Hematopoietic multipotent progenitor cell treated with erythropoietin and hydrocortisone succinate and interleukin-3 and kit ligand, for 6 days (in vitro differentiated cells): ENCODE measurements around the gene BDP1.
"Not testable (repeated sequence)": the region's sequence is repeated elsewhere in the genome, so short reads cannot be mapped to it uniquely, and the experiment has no call there.

ENCODE experiments used
- DNase-seq: peaks from one replicate; pipeline ENCODE4 v3.0.0-alpha.2; 2015

The BDP1 gene

DNA sequence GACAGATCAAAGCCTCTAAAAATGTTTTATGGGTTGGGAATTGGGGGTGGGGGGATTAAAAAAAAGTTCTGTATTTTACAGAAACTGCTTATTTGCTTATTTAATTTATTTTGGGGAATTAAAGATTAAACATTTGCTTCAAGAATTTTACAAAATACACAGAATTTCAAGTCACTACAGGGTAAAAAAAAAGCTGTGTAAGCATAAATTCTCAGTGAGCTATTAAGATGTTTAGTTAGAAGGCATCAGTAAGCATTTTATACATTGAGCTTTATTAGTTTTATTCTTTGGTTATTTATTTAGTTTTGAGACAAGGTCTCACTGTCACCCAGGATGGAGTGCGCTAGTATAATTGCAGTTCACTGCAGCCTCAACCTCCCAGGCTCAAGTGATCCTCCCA is 5.2 kb downstream of the BDP1 start:
- no peak for DNase-seq

DNA sequence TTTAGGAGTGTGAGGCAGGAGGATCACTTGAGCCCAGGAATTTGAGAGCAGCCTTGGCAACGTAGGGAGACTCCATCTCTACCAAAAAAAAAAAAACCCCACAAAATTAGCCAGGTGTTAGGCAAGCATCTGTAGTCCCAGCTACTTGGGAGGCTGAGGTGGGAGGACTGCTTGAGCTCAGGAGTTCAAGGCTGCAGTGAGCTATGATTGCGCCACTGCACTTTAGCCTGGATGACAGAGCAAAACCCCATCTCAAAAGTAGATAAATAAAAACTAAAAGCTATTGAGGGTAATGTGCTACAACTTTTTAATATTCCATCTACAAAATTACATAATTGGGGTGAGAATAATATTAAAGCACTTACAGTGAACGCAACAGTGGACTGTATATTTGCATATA is 5.9 kb downstream of the BDP1 start:
- DNase-seq = no peak

DNA sequence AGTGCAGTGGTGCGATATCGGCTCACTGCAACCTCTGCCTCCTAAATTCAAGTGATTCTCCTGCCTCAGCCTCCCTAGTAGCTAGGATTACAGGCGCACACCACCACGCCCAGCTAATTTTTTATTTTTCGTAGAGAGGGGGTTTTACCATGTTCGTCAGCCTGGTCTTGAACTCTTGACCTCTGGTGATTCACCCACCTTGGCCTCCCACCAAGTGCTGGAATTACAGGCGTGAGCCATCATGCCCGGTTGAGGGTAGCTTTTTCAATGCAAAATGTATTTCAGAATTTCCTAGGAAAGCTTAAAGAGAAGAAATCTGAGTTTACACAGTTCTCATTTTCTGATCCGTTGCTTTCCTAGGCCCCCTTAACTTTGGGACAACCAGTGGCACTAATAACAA is 15.7 kb downstream of the BDP1 start:
- DNase-seq = no peak

DNA sequence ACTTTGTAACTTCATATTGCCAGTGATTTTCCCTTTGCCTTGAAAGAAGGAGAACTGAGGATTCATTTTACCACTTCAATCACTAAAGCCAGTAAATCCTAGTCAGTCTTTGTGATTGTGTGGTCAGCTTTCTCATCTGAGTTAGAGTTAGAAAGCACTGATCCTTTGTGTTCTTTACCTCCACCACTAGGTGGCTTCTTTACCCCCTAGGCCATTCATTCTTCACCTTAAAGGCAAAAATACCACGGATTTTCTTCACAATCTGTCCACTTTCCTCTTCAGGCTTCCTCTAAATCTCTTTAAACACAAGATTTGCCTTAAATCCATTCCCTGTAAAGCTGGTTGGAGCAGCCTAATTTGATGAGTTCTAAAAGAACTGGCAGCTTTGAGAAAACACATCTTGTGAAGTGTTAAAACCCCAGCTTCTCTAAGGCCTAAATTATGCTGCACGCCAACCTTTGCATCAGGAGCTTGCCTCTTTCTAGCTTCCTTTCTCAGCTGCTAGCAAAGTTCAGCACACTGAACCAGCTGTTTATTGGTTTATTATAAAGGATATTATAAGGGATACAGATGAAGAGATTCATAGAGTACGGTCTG is 20.4 kb downstream of the BDP1 start:
- peak; percentile 57 for DNase-seq

DNA sequence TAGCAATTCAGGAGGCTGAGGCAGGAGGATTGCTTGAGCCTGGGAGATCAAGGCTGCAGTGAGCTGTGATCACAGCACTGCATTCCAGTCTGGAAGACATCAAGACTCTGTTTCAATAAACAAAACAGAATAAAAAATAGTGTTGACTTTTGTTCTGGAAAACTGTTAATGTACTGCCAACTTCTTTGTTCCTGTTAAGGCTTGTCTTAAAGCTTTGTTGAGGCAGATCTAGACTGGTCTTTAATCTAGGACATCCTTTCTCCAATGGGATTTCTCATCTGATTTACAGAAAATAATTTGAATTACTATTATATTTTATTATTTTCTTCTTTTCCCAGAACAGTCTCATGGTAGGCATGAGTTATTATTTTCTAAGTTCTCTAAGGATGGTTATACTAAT is 26.0 kb downstream of the BDP1 start:
- DNase-seq = no peak

DNA sequence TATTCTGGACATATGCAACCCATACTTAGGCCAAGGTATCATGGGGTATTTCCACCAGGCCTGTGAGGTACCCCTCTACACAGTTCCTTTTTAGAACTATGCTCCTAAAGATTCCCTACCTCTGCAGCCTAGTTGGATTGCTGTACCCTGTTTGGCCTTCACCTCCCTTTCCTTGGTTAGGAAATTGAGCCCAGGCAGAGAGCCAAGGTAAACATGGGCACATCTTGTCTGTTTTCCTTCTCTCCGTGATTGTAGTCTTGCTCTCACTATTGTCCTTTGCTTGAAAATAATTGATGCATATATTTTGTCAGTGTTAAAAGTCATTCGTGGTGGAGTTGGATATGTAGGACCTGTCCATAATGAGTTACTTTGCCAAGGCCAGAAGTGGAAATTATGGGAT is 26.7 kb downstream of the BDP1 start:
- DNase-seq = no peak

DNA sequence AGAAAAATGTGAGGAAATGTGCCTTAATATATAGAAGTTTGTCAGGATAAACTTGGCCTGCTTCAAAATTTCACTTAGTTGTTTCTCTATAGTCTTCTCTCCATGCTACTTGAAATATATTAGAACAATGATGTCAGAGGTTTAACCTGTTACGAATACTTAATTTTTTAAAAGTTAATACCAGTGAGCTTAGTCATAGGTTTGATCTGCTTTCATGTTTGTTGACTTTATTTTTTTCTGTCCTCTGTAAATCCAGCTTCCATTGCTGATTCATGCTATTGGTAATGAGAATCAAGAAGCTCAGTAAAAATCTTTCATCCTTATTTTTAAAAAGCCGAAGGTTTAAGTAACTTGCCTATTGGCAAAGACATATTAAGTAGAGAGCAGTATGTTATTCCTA is 27.9 kb downstream of the BDP1 start:
- no peak for DNase-seq

DNA sequence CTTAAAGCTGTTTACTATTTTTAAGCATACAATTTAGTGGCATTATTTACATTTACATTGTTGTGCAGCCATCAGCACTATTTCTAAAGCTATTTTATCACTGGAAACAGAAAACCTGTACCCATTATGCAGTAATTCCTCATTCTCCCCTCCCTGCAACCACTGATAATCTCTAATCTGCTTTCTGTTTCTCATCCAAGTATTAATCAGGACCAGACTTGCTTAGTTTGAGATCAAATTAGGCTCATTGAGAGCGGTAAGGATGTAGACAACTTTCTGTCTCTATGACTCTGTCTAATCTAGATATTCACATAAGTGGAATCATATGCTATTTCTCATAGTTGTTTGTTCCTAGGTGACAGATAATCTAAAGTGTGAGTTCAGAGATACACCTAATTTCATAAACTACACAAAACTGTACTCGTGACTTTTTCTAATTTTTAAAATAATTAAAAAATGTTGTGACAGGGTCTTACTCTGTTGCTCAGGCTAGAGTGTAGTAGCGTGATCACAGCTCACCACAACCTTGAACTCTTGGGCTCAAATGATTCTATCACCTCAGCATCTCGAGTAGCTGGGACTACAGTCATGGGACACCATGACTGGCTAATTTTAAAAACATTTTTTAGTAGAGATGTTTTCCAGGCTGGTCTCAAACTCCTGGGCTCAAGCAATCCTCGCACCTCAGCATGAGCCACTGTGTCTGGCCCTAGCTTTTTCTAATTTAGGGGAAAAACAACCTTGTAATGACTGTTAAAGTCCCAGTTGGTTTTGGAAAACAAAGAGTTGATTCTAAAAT is 37.6 kb downstream of the BDP1 start:
- DNase-seq = peak; percentile 3

DNA sequence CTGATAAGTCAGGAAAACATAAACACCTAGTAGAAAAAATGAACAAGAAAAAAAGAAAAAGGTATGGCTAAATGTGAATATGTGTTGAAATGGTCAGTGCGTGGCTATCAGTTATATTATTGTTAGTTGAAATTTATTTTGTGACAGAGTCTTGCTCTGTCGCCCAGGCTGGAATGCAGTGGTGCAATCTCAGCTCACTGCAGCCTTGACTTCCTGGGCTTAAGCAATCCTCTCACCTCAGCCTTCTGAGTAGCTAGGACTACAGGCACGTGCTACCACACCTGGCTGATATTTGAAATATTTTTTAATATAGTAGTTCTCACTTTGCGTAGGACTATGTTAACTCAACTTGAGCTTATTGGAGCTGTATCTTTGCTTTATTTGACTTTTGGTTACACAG is 38.8 kb downstream of the BDP1 start:
- DNase-seq = not testable (repeated sequence)

DNA sequence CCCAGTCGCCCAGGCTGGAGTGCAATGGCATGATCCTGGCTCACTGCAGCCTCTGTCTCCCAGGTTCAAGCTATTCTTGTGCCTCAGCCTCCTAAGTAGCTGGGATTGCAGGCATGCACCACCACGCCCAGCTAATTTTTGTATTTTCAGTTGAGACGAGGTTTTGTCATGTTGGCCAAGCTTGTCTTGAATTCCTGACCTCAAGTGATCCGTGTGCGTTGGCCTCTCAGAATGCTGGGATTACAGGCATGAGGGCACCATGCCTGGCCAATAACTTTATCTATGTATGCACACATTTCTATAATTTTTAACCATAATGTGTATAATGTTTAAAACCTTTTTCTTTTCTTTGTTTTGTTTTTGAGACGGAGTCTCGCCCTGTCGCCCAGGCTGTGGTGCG is 43.3 kb downstream of the BDP1 start:
- DNase-seq = not testable (repeated sequence)

DNA sequence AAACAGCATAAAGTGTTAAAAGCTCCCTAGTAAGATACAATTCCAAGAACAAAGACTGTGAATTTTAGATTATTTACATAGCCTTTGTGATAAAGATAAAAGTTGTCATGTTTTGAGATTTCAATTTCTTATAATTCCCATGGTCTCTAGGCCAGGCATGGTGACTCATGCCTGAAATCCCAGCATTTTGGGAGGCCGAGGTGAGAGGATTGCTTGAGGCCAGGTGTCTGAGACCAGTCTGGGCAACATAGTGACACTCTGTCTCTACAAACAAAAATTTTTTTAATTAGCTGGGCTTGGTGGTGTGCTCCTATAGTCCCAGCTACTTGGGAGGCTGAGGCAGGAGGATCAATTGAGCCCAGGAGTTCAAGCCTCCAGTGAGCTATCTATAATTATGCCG is 48.1 kb downstream of the BDP1 start:
- DNase-seq = no peak

DNA sequence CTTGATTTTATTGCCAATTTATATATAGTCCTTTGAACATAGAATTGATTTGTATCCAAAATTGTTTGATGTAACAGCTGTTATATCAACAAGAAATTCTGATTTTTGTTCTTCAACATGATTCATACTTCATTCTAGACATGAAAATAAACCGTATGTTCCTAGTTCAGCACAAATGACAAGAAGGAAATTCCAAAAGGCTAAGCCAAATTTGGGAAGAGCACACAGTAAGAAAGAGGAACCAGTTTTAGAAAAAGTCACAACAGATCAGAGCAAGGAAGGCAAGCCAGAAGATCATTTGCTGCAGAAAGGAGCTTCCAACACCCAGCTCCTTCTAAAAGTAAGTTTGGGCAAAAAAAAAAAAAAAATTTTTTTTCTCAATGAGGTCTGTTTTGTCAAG is 66.7 kb downstream of the BDP1 start:
- DNase-seq = no peak

DNA sequence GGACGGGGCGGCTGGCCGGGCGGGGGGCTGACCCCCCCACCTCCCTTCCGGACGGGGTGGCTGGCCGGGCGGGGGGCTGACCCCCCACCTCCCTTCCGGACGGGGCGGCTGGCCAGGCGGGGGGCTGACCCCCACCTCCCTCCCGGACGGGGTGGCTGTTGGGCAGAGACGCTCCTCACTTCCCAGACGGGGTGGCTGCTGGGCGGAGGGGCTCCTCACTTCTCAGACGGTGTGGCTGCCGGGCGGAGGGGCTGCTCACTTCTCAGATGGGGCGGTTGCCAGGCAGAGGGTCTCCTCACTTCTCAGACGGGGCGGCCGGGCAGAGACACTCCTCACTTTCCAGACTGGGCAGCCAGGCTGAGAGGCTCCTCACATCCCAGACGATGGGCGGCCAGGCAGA is 70.2 kb downstream of the BDP1 start:
- DNase-seq = not testable (repeated sequence)

DNA sequence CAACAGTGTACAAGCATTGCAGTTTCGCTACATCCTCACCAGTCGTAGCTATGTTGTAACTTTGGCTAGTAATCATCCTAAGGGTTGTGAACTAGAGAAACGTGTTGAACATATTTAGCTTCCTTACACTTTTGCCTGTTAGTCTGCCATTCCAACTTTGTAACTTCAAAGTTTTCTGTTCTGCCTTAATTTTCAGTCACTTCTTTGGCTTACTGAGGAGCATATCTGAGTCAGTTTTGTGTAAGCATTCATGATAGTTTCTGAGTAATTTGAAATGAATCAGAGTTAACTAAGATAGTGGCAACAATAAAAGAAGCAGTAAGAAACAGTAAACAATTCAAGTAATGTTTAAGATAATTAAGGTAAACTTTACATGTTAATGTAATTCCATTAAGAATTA is 72.8 kb downstream of the BDP1 start:
- DNase-seq = no peak

DNA sequence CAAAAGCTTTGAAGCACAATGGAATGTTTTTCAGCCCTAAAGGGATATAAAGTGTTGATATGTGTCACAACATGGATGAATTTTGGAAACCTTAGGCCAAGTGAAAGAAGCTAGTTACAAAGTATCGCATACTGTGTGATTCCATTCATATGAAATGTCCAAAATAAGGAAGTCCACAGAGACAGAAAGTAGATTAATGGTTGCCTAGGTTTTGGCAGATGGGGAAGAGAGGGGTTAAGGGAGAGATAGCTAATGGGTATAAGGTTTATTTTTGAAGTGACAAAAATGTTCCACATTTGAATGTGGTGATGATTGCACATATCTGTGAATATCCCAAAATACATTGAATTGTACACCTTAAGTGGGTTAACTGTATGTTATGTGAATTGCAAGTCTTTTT is 74.2 kb downstream of the BDP1 start:
- peak; percentile 11 for DNase-seq

DNA sequence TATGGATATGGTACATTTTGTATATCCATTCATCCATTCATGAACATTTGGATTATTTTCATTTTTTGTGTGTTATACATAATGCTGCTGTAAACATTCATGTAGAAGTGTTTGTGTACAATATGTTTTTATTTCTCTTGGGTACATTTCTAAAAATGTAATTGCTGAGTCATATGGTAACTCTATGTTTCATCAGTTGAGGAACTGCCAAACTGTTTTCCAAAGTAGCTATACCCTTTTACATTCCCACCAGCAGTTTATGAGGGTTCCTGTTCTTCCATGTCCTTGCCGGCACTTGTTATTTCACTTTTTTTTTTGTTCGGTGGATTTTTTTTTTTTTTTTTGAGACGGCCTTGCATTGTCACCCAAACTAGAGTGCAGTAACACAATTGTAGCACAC is 77.7 kb downstream of the BDP1 start:
- DNase-seq = peak; percentile 16

DNA sequence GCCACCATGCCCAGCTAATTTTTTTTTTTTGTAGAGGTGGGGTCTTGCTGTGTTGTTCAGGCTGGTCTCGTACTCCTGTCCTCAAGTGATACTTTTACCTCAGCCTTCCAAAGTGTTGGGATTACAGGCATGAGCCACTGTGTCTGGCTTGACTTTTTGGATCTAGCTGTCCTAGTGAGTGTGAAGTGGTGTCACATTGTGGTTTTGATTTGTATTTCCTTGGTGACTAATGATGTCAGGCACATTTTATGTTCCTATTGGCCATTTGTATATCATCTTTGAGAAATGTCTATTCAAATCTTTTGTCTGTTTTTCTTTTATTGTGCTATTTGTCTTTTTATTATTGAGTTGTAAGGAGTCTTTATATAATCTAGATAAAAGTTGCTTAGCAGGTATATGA is 78.2 kb downstream of the BDP1 start:
- DNase-seq = peak; percentile 37

DNA sequence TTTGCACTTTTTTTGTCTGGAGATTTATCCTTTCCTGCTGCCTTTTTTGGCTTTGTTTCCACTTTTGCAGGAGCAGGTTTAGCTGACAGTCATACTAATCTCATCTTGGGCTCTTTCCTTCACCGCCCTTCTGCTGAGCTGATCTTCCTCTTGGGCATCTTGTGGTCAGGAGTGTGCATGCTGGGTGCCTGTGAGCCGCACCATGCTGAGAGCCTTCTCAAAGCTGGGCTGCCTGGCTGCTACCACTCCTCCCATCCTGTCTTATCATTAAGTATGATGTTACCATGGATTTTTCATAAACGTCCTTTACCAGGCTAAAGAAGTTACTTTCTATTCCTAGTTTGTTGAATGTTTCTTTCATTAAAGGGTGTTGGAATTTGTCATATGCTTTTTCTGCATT is 82.2 kb downstream of the BDP1 start:
- DNase-seq = peak; percentile 71

DNA sequence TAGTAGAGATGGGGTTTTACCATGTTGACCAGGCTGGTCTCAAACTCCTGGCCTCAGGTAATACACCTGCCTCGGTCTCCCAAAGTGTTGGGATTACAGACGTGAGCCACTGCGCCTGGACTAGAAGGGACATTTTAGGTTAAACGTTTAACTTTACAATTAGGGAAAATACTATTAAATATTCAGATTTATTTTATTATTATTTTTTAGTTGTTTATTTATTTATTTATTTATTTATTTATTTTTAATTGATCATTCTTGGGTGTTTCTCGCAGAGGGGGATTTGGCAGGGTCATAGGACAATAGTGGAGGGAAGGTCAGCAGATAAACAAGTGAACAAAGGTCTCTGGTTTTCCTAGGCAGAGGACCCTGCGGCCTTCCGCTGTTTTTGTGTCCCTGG is 95.4 kb downstream of the BDP1 start:
- not testable (repeated sequence) for DNase-seq

DNA sequence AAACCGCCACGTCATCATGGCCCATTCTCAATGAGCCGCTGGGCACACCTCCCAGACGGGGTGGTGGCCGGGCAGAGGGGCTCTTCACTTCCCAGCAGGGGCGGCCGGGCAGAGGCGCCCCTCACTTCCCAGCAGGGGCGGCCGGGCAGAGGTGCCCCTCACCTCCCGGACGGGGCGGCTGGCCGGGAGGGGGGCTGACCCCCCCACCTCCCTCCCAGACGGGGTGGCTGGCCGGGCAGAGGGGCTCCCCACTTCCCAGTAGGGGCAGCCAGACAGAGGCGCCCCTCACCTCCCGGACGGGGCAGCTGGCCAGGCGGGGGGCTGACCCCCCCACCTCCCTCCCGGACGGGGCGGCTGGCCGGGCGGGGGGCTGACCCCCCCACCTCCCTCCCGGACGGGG is 96.1 kb downstream of the BDP1 start:
- not testable (repeated sequence) for DNase-seq

DNA sequence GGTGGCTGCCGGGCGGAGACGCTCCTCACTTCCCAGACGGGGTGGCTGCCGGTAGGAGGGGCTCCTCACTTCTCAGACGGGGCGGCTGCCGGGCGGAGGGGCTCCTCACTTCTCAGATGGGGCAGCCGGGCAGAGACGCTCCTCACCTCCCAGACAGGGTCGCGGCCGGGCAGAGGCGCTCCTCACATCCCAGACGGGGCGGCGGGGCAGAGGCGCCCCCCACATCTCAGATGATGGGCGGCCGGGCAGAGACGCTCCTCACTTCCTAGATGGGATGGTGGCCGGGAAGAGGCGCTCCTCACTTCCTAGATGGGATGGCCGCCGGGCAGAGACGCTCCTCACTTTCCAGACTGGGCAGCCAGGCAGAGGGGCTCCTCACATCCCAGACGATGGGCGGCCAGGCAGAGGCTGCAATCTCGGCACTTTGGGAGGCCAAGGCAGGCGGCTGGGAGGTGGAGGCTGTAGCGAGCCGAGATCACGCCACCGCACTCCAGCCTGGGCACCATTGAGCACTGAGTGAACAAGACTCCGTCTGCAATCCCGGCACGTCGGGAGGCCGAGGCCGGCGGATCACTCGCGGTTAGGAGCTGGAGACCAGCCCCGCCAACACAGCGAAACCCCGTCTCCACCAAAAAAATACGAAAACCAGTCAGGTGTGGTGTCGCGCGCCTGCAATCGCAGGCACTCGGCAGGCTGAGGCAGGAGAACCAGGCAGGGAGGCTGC is 96.7 kb downstream of the BDP1 start:
- not testable (repeated sequence) for DNase-seq

DNA sequence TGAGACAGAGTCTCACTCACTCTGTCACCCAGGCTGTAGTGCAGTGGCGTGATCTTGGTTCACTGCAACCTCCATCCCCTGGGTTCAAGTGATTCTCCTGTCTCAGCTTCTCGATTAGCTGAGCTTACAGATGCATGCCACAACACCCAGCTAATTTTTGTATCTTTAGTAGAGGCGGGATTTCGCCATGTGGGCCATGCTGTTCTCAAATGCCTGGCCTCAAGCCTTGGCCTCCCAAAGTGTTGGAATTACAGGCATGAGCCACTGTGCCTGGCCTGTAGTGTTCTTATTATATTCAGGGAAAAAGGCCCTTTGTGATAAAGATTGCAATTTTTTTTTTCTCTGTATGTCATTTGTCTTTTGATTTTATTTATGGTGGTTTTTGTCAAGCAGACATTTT is 107.7 kb downstream of the BDP1 start:
- no peak for DNase-seq

DNA sequence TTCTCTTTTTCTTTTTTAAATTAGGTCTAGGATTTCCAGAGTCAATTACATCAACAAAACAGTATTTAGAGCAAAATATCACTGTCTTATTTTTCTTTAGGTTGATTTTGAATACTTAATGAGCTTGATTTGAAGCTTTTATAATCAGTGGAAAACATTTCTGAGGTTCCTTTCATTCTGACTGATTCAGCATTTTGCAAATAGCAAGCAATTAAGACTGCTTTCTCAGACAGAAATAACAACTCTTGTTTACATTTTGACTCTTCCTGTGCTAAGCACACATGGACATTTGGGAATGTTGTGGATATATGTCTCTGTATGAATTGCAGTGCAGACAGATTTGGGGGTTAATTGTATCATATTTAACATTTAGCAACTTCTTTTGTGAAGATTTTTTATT is 109.4 kb downstream of the BDP1 start:
- no peak for DNase-seq
